ENCODE results near the gene SIAE.
"Not testable (repeated sequence)": the region's sequence is repeated elsewhere in the genome, so short reads cannot be mapped to it uniquely, and the experiment has no call there.

The SIAE gene

DNA sequence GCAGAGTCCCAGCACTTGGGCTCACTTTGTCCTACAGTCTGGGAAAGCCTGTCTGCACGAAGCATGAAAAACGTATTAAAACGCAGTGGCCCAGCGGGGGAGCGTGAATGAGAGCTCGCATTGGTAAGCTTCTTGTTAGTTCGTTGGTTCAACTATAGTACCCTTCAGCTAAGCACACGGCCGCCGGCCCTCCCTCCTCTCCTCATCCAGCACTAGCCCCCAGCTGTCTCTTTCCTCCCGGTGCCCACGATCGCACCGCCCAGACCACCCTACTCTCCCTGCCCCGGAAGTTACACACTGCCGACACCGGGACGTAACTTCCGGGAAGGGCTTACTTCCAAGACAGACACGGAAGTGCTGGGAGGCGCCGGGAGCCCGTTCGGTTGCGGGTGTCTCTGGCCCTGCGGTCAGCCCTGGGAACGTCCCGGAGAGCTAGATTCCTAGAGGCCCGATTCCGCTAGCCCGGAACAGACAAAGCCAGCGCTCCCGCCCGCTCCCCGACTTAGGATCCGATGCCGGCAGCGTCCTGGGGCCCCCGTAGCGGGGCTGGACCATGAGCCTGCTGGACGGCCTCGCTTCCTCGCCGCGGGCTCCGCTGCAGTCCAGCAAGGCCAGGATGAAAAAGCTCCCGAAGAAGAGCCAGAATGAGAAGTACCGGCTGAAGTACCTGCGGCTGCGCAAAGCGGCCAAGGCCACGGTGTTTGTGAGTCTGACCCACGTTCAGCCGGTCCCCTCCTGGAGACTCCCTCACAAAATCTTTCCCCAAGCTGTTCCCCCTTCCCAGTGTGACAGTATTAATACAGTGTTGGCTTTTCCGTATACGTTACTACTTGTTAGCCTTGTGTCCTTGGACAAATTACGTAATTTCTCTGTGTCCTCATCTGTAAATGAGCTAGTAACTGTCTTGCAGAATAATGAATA is 50.7 kb downstream of the SIAE start, which contains the start of gene TBRG1:
Gene TBRG1, plus strand, starts transcription at position 334 of the 921 bp plus-strand sequence. Its CDS starts 220 bp downstream, at position 554.
- peak; percentile 97 for DNase-seq

DNA sequence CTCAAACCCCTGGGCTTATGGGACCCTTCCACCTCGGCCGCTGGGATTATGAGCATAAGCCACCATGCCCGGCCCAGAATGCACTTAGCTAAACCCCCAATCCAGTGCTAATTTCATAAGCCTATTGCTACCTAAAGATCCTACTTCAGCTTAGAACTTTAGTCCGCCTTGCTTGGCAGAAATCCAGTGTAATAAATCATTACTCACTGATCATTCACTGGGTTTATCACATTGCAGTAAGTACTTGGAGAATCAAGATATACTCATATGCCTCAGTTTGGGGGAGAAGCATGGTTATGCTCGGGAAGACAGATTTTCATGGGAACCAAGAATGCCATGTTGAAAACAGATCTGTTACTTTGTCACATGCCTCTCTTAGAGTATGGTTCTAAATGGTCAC is 54.7 kb downstream of the SIAE start:
- DNase-seq: no peak

DNA sequence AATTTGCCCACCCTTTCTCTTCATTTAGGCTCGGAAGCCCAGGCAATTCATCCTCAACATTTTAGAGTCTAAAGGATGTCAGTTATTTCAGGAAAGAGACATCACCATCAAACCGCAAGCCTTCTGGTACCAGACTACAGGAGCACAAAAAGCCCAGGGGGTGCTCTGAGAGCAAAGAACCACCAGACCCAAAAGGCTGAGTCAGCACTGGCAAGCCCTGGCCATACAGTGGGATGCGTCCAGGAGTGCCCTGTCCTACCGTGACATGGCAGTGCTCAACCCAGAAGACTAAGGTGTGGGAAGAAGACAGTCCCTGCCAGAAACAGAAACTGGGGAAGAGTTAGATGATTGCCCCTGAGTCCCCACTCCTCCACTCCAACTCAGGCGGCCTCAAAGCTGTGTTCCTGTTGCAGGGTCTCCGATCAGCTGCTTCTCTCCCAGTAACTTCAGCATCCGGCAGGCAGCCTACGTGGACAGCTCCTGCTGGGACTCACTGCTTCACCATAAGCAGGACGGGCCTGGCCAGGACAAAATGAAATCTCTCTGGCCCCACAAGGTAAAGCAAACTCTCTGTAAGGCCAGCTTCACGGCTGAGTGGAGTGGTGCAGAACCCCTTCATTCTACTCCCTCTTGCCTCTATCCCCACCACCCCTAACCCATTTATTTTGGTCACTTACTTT is 60.8 kb downstream of the SIAE start:
- DNase-seq: no peak

DNA sequence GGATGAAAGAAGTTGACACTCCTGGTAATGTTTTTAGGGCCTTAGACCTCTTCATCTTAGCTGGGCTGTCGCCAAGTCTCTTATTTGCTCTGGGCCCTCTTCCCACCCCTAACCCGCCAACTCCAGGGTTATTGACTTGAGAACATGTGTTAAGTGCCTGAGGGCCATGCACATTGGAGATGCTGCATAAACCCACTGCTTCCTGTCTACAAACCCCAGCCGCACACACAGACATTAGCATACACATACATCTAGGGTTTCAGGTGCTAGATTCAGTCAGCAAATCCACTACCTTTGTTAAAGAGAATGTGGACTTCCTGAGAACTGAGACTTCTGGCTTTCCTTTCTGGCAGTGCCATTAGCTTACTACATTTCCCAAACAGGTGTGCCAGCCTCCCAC is 61.5 kb downstream of the SIAE start:
- DNase-seq: peak; percentile 17

DNA sequence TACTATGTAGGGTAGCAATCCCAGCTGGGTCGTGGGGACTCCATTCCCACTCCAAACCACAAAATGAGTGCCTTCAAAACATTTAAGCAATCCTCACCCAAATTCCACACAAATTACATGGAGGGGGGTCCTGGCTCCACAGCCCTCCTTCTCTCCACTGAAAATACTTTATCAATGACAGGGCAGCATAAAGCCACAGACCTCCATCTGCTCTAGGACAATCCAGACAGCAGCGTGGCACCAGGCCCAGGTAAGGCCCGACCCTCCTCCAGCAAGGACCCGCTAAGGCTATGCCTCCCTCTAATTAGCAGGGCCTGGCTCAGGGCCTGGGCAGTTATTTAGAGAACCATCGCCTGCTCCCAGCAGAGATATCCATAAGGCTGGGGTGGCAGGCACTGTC is 62.5 kb downstream of the SIAE start, which contains the start of gene PANX3:
Gene PANX3, plus strand, starts transcription at position 365 of the 400 bp plus-strand sequence. CDS start 129 bp downstream, outside the sequence.
- DNase-seq: no peak

DNA sequence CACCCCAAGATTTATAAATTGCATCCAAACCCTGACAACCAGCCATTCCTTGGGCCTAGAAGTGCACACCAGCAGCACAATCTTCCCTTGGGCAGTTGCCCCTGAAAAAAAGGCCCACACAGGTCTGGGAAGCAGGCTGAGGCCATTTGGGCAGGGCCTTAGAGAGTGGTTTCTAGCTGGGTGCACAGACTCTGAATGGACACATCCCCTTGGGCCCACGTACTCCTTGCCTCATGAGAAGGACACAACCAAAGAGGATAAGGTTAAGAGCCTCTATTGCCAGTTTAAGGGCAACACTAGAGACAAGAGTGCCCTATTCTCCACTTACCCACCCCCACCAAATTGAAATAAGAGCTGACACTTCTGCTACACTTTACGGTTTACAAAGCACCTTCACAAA is 63.2 kb downstream of the SIAE start:
- DNase-seq: no peak

DNA sequence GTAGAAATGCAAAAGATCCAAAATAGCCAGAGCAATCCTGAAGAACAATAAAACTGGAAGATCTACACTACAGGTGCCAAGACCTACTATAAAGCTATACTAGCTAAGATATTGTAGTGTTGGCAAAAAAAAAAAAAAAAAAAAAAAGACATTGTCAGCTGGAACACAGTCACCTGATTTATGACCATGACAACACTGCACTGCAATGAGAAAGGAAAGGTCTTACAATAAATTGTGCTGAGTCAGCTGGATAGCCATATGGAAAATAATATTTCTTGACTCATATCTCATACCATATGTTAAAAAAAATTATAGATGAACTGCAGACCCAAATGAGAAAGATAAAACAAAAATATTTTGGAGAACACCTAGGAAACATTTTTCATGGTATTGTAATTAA is 65.4 kb downstream of the SIAE start:
- no peak for DNase-seq

DNA sequence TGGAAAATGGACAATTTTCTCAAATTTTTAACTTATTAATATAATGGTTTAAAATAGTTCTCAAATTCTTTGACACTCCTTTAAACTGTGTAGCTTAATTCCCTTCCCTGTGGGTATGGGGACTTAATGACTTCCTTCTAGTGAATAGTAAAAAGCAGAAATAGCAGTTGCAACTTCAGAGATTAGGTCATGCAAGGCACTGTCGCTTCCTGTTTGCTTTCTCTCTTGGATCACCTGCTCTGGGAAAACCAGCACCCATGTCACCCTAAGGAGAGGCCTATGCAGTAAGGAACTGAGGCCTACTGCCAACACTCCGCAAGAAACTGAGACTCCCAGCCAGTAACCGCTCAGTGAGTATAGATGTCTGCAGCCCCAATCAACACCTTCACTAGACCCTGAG is 67.8 kb downstream of the SIAE start:
- no peak for DNase-seq

DNA sequence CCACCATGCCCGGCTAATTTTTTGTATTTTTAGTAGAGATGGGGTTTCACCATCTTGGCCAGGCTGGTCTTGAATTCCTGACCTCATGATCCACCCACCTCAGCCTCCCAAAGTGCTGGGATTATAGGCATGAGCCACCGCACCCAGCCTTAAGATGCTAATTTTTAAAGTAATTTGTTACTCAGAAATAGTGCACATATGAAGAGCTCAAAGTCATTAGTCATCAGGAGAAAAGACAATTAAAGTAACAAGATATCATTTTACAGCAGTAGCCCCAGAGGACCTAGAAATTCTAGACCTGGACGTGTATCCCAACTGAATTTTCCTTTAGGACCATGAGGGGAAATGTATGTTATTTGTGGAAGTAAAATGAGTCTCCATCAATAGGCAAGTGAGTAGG is 70.8 kb downstream of the SIAE start:
- DNase-seq: not testable (repeated sequence)

DNA sequence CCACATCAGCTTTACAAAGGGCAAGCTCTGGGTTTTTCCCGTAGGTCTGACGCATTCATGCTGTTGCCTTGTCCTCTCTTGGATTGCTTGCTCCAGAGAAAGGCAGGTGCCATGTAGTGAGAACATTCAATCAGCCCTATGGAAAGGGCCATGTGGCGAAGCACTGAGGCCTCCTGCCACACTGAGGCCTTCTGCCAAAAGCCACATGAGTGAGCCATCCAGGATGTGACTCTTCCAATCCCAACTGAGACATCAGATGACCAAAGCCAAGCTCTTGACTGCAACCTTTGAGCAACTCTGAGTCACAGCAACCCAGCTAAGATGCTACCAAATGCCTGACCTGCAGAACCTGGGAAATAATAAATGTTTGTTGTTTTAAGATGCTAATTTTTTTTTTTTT is 71.3 kb downstream of the SIAE start:
- DNase-seq: no peak

DNA sequence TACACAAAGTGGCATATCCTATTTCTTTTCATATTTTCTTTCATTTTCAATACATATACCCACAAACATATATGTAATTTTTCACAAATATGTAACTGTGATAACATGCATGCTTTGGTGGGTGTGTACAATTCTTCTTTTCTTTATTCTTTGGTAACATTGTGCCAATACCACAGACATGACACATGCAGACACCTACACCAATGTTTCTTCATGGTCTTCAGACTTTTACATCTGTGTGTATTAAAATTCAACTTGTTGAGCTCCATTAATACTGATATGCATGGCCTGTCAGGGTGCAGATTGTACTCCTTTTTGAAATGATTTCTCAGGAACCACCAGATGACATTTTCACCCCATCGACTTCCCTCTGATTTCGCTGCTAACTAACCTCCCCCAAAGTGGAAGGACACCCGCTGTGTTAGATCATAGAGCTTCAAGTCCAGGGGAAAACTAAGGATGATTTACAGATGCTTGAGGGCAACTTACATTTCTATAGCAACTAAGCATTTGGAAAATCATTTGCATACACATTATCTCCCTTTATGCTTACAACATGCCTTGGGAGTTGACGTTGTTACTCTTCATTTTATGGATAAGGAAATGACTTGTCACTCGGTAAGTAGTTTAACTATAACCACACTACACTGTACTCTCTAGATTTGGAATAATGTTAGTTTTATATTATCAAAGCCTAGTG is 72.8 kb downstream of the SIAE start:
- peak; percentile 79 for DNase-seq

DNA sequence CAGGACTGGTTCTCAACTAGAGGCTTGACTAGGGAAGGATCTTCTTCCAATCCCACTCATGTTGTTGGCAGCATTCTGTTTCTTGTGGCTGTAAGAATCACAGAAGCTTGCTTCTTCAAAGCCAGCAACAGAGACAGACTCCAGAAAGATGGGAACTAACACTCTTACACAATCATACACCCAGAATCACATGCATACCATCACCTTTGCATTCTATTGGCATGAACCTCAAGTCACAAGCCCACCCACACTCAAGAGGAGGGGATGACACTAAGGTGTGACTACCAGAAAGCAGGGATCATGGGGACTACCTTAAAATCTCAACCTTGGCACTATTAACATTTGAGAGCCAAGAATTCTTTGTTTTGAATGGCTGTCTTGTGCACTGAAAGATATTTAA is 75.9 kb downstream of the SIAE start:
- no peak for DNase-seq

DNA sequence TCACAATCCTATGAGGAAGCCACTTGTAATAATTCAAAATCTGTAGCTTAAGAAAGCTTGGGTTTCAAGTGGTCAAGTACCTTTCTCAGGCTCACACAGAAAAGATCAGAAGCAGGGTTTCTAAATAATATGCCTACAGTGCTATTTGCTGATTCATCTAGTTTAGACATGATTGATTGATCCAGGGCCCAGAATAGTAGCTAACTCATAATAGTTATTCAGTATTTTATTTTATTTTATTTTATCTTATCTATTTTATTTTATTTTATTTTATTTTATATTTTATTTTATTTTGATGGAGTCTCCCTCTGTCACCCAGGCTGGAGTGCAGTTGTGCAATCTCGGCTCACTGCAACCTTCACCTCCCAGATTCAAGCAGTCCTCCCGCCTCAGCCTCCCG is 78.2 kb downstream of the SIAE start:
- no peak for DNase-seq

DNA sequence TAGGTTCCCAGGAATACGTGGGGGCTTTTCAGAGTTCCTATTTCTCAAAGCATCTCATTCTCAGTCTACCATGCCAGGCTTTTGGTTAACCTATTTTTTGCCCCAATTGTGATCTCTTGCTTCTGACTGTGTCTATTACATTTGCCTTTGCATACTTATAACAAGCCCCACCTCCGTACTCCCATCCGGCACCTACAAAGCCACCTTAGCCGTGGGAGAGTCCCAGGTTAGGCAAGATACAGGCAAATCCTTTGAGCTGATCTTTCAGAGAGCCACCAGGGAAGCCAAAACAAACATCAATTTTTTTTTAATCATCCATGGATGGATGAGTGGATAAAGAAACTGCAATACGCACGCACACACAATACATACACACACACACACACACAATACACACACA is 80.9 kb downstream of the SIAE start:
- DNase-seq: no peak

DNA sequence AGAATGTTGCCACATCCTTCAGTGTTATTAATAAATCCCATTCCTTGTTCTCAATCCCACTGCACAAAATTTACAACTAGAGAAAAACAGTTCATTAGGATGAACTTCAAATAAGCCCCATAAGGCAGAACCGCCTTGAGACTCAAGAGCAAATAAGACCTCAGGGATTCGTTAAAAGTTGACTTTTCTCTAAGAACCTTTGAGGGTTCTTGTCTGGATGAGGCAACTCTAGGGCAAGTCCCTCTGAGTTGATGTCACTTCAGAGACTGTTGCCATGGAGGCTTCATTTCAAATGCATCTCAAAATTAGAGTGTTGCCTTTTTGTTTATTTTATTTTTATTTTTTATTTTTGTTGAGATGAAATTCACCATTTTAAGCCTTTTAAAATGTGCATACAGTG is 82.1 kb downstream of the SIAE start:
- DNase-seq: no peak

DNA sequence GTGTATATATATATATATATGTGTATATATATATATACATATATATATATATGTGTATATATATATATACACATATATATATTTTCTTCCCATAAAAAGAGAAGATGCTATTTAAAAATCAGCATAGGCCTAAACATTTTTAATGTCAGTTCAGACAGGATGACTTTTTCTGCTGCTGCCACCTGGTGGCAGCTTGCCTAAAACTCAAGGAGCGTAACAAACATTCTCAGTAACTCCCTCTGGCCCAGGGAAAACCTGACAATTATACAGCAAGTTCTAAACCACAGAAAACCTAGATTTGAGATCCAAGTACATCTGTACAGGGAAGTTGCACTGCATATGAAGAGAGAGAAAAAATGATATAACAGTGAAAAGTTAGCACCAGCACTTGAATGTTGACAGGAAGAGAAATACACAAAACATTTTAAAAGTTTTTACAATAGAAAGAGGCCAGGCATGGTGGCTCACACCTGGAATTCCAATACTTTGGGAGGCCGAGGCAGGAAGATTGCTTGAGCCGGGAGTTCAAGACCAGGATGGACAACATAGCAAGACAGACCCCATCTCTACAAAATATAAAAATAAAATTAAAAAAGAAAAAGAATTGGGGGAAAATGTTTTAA is 87.2 kb downstream of the SIAE start:
- peak; percentile 47 for DNase-seq

DNA sequence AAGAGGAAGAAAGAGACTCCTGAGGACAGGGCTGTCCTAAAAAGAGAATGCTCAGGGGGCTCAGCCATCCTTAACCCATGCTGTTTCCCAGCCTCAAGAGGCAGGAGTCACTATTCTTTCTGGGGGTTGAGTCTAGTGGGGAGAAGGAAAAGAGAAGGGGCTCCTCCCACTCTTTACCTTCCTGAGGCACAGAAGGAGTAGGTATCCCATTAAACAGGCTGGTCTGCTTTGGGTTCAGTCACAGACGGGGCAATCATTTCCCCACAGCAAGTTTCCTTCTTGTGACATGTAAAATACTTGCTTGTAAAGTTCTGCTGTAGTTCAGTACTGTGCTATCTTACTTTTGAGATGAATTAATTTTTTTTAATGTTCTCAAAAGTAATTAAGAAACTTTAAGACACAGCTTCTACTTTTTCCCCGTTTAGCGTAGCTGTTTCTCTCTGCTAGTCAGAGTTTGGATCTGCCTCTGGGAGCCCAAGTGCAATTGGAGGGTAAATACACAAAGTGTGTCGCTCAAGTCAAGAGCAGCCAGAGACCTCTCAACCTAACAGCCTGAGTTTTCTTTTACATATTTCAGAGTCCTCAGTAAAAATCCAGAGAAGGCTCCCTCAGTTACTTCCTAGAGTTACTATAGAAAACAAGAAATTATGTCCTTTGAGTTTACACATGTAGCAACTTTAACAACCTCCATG is 88.7 kb downstream of the SIAE start:
- DNase-seq: no peak

DNA sequence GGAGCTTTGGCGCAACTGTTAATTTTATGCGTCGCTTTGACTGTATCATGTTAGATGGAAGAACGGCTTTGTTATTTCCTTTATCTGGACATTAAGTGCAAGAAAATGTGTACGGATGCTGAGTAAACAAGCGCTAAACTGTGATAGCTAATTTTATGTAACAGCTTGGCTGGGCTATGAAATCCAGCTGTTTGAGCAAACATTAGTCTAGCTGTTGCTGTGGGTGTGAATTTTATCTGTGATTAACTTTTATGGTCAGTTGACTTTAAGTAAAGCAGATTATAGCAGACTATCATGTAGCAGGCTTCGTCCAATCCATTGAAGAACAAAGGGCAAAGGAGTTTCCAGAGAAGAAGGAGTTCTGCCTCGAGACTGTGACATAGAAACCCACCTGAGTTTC is 89.8 kb downstream of the SIAE start:
- no peak for DNase-seq

Measured in NCI-H526 treated with DMSO at 0.1 percent for 48 hours (cell line).